Stimulated activated CD4-positive, alpha-beta T cell treated with anti-CD3 and anti-CD28 coated beads, Interleukin-4, amount 100 ng/mL, for 48 hours (primary cell): ENCODE data around the gene LSAMP.
"Not testable (repeated sequence)": the region's sequence is repeated elsewhere in the genome, so short reads cannot be mapped to it uniquely, and the experiment has no call there.

Source experiments
- DNase-seq, 2 donors: peaks; one replicate each; pipeline ENCODE4 v3.0.0-alpha.2; 2020; ENCODE audit warnings: low read depth in 2 of 2

LSAMP gene

DNA sequence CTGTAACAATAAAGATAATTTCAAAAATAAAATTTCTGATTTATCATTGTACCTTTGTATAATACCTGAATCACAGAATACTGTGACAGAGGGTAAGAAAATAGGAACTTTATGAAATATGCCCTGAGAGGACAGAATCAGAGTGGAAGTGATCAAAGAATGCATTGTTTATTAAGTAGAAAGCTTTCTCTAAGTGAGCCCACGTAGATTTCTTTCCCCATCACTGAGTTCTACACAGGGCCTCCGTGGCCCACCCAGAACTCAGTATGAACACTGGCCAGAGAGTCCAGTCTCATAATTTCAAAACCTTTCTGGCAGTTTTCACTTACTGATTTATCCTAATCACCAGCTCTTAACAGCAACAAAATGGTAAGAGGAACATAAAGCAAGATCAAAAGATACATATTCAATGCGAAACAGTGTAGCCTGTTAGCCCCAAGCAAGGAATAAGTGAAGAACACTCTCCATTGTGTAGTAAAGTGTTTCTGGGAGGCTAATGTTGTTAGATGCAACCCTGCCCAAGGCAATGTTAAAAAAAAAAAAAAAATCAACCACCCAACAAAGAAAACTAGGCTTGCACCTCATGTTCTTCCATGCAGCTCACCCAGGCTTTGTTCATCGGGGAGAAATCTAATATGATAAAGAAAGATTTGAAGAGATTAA is 341.3 kb downstream of the LSAMP start:
- no peak for DNase-seq

DNA sequence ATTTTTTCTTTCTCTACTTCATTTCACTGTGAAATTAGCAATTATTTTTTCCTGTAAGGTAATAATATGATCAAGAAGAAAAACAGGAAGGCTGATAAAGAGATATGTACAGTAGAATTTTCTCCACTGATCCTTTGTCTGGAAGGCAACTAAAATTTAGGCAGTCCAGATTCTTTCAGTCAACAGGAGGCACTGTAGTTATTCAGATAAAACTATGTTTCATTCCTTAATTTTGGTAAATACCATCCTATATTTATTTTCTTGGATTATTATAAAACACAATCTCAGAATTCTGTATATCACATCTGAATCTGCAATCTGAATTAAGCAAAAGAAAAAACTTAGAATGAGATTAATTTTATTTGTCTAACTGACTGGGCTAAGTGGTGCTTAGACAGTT is 343.2 kb downstream of the LSAMP start:
- DNase-seq = no peak

DNA sequence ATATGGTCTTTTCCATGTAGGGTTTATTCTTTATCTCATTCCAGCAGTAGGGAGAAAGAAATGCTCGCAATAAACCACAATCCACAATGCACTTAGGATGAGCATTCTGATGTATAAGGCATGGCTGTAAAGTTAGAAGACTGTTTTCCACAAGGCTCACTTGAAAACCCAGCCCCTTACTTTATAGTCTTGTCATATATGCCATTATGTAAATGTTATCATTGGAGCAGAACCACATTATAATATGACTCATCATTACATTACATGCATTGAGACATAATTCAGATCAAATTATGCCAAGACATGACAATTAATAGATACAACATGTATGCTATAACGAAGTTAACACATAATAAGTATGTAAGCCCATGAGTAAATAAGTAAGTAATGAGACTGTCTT is 348.1 kb downstream of the LSAMP start:
- DNase-seq = no peak

DNA sequence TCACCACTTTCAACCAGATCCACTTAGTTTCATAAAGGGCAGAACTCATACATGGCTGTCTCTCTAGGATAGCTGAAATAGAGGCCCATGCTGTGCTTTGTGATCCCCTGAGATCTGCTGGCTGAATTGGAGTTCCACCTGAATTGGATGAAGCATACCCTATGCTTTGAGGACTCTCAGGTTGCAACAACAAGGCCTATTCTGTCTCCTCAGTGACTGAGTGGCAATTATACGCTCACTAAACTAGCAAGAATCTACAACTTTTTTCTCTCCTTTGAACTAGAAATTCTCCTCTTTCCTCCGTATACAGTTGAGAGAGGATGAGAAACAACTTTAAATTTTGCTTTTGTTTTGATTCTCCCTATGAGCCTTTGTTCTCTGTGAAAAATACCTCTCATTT is 348.7 kb downstream of the LSAMP start:
- no peak for DNase-seq

DNA sequence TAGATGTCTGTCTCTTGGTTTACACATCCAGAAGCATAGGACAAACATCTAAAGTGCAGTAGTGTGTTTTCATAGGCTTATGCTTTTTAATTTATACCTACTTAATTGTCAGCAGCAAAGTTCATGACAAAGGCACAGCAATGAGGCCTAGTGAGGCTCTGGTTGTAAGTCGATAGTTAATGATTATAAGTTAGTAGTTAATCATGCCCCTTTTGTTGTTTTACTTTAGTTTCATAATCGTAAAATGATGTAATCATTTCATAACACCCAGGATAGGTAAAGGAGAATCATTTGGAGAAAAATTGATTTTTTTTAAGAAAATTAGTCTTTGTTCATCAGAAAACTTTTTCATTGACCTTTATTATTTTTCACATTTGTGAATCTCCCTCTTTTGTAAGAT is 351.9 kb downstream of the LSAMP start:
- no peak for DNase-seq

DNA sequence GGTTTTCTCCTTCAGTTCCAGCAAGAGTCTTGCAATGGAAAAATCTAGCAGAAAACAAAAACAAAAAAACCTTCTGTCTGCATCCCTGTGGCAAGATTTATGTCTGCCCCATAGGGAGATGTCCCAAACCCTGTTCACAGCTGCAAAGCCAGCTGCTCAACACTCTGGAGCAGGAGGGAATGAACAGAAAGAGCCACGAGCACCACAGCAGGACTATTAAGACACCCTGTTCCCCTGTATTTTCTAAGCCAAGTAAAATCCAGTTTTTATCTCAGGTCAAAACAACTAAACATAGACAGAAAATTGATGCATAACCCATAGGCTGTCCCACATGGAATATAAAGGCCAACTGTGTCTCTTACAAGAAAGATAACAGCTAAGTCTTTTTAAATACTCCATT is 357.9 kb downstream of the LSAMP start:
- DNase-seq = no peak

DNA sequence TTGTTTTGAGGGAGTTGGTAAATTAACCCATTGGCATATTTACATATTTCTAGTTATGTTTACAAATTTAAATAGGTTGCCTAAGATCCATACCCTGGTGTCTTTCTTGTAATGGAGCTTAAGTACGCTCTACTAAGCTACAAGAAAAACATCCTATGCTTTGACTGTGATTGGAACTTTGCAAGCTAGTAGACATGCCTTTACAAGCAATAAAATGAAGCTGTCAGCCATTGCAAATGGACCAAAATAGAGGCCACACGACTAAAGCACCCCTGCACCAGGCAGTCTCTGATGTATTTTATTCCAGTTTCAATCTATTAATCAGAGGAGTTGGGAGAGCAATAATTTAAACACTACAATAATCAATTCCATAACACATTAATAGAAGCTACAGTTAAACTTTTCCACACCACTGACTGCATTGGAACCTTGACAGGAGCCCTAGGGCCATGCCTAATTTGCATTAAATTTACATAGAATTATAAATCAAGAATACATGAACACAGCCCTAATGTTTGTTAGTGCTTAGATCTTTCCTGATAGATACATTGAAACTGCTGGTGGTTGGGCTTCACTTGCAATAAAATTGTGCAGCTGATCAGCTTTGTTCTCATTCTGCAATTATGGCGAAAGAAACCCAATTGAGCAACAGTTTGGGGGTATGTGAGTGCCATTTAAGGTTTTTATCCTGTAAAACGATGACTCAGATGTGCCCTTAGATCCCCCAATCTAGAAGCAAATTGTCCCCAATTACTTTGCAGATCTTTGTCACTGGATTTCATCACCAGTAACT is 360.1 kb downstream of the LSAMP start:
- DNase-seq = no peak

DNA sequence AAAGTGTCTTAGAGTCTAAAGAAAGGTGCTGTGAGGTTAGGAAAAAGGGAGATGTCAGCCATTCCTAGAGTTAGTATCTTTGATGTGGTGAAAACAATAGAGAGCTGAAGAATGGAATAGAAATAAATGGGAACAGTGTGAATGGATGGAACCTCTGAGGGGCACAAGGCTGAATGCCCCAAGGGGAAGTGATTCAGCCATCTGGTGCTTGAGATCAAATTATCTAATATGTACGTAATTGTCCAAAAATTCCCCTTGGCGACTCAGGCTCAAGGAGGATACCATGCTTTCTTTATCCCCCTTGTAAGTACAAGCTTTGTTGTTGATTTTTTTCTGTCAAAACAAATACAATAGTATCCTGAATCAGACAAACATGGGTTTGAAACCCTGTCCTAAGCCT is 361.6 kb downstream of the LSAMP start:
- DNase-seq = no peak

DNA sequence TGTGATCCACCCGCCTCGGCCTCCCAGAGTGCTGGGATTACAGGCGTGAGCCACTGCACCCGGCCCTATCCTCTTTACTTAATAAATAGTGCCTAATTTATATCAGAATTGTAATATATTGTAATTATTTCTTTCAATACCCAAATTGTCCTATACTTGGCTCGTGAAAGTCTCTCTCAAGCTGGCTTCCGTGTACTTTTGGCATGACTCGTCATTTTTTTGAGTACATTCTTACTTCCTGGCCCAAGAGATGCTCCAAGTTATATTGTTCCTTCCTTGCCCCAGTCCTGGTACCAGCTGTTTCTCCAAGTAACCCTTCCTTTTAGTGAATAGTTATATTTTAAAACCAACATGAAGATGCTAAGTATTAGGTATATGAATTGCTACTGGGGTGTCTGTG is 366.7 kb downstream of the LSAMP start:
- DNase-seq = no peak

DNA sequence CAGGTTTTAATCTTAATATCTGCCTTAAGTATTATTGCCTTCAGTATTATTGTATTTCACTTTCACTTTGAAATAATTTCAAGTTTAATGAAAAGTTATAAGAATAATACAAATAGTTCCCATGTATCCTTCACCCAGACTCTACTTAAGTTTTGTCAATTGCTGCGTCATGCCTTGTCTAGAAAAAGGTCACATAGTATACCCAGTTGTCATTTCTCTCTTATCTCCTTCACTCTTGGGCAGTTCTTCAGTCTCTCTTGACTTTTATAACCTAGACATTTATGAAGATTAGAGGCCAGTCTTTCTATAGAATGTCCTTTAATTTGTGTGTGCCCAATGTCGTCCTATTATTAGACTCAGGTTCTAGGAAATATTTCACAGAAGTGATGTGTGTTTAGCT is 367.7 kb downstream of the LSAMP start:
- DNase-seq = no peak

DNA sequence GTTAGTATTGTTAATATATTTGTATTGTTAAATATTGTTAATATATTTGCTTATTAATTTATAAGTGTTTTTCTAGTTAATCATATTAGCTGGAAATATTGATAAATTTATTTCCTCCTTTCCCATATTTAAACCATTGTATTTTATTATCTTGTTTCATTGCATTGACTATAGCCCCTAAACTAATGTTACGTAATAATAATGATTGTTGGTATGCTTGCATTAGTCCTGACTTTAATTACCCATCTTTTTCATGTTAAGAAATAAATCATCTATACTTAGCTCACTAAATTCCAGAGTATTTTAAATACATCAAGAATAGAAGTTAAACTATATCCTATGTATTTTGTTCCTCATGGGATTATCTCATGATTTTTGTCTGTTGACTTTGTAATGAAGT is 368.2 kb downstream of the LSAMP start:
- DNase-seq = no peak

DNA sequence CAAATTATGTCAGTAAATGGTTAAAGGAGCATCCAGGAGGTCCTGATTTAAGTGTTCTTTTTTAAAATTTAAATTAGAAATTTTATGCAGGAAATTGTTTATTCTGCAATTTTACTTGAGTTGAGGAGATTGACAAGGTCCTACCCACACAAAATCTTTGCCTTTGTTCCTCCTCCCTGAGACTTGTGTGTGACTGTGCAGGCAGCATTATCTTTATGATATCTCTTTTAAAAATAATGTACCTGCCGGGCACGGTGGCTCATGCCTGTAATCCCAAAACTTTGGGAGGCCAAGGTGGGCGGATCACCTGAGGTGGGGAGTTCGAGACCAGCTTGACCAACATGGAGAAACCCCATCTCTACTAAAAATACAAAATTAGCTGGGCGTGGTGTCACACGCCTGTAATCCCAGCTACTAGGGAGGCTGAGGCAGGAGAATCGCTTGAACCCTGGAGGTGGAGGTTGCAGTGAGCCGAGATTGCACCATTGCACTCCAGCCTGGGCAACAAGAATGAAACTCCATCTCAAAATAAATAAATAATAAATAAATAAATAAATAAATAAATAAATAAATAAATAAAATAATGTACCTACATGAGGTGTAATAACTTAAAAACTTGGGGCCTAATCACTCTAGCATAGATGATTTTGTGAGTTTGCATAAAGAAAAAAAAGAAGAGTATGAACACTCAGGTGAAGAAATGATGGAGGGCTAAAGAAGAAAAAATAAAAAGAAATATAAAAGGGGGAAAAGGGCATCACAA is 374.6 kb downstream of the LSAMP start:
- not testable (repeated sequence) for DNase-seq

DNA sequence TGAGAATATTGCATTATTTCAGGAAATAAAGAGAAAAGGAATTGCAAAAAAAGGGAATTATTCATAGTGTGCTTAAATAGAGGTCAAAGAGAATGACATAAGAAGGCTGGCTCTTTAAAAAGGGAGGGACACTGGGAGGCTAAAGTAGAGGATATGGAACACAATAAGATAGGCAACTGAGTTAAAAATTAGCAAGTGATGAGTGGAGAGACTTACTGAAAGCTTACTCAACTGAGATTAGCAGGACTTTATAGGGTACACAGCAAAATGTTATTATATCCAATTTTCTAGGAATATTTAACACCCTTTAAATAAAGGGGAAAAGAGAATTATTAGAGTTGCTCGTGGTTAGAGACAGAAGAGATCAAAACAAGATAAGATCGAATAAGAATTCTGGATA is 375.2 kb downstream of the LSAMP start:
- no peak for DNase-seq

DNA sequence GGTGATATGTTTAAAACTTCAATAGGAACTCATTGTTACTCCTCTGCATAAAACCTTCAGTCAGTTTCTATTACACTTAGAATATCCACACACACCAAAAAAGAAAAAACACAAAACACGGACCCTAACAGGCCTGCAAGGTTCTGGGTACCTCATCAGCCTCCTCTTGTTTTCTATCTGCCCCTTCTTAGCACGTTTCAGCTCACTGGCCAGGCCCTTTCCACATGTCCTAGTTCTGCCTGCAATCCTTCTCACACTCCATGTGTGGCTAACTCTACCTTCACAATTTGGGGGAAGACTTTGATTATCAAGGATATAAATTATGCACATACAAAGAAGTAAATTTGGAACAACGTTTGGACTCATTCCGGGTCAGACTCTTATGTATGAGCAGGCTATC is 376.3 kb downstream of the LSAMP start:
- DNase-seq = no peak

DNA sequence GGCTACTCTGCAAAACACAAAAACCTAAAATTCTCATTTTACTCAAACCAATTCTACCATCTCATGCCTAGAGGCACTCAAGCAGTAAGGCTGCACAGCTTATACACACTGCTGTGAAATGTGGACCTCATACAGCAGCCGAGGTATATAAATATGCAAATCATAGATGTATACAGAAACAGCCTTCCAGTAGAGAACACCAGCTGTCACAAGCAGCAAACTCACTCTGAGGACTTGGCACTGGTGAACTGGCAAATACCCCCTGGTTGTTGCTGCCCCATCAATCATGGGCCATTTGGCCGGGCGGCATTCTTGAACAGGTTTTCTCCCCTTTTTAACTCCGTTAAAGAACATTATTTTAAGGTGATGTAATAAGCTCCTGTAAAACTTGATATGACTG is 378.0 kb downstream of the LSAMP start:
- DNase-seq = no peak

DNA sequence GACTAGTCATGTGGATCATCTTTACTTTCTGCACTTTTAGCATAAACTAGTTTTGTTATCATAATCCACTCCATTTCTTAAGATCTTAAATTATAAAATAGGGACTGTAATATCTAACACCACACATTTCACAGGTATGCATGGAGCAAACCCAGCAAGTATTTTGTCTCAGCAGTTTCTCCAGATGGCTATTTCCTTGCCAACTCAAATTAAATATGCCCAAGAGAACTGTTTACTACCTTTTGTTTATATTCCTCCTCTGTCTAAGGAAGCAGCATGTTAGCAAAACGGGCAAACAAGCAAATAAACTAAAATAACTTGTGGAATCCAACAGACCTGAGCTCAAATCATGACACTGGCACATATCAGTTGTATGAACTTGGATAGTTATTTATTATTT is 379.8 kb downstream of the LSAMP start:
- DNase-seq = no peak

DNA sequence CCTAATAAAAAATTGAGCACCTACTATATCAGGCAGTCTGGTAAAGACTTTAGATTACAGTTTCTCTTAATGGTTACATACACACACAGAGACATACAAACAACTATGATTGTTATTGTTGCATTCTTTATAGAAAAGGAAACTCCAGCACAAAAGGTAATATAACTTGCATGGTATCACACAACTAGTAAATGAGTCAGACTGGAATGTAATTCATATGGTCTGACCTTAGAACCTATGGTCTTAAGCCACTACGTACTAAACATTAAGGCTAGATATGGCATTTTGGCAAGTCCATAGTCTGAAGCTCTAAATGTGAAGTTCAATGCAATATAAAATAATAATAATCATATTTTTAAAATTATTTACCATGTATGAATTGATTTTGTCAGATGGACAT is 380.6 kb downstream of the LSAMP start:
- no peak for DNase-seq

DNA sequence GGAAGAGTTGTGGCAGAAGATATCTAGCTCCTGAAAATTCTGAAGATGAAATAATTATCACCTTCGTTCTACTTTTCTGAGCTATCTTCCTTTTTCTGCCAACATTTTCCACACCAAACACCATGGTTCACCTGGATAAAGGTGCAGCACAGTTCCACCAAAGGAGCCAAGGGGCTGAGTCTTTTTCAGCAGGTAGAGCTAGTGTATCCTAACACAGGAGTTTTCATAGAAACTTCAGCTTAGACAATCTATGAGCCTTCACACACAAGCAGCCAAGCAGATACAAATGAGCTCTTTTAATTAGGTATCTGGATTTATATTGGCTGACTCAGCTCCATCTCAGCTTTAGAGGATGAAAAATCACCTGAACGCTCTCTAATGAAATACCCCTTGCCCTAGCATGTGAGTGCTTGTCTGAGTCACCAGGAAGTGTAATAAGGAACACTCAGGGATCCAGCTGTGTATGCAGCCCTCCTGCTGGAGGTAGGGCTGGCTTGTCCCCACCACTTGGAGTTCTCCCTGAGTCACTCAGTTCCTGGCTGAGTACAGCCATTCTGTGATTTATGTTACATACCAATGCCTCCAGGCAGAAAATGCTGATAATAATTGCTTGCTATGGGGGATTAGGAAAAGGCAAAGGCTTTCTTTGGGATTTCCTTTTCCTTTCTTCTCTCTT is 385.7 kb downstream of the LSAMP start:
- DNase-seq = no peak

DNA sequence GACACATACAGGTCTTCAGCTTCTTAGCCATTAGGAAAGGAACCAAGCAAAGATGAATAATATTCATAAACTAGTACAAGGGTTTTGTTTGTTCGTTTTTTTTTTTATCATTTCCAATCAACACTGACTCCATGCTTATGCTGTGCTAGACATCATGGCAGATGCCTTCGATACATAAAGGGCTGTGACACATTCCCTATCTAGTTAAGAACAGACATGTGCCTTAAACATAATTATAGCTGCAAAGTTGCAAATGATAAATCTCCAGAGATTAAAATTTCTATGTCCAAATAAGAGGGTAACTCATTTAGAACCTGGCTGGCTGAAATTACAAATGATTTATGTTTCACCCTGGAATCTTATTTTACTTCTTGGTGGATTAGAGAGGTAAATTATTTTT is 386.4 kb downstream of the LSAMP start:
- no peak for DNase-seq

DNA sequence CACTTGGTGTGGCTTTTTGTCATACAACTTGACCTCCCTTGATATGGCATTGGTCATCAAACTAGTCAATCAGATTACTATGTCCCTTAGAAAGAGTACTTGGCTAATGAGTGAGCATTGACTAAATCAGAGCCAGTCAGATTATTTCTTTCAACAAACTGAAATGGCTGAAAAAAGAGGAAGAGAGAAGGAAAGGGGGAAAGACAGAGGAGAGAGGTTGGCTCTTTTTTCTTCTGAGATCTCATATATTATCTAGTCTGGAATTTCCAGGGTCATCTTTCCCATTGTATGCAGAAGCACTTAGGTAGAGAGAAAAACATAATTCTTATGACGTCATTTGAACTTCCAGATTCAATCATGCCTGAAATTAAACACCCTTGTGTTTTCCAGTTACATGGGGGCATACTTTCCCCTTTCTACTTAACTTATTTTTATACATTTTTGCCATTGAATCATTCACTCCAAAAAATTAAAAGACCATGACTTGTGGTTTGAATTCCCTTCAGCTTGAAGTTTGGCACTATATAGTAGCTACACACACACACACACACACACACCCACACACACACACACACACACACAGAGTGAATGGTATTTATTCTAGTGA is 387.8 kb downstream of the LSAMP start:
- DNase-seq = no peak

DNA sequence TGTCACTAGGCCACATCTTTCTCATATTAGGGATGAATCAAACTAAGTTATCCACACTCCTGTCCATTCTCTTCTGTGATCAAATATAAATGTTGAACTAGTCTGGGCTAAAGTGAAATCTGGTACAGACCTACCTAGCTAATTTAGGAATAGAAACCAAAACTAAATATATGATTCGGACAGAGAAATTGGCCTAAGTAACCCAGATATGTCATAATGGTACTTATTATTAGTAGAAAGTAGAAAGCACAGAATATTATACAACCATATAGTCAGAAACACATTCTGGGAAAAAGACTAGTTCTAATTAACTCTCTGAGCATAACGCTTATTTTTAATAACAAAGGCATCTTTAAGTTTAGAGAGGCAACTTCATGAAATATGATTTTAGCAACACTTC is 389.0 kb downstream of the LSAMP start:
- no peak for DNase-seq

DNA sequence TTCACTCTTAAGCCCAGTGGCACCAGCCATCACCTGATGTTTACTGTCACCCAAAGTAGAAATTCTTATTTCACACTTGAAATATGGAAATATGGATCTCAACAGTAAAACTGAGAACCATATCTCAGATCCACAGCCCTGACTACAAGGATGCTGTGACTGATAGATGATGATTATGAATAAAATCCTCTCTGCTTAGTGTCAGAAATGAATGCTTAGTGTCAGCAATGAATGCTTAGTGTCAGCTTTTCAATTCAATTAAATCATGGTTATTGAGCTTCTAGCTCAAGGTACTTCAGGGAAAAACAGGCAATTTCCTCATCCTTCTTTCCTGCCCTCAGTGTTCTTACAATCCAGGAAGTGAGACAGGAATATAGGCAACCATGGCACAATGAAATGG is 392.3 kb downstream of the LSAMP start:
- no peak for DNase-seq
